A549 (cell line): ENCODE results near the gene PLIN1. TPM values are rescaled to one million over a fixed set of nuclear protein-coding genes. Genes with fewer than 3 reads are reported as not detected.

Experiments
- ATAC-seq, 2 experiments: fragments of 200-7000 bp in 1 of 2; fragments of >200 bp in 1 of 2; cut with Nextera tagmentation in 1 of 2; cut with Tn5 transposase in 1 of 2; 3 replicates each; pipeline versions ENCODE4 v1.8.0 to v1.9.1; 2018 to 2020; ENCODE audit warnings: mild to moderate bottlenecking in 1 of 2, moderate library complexity in 1 of 2
- CTCF ChIA-PET: fragments of 300-600 bp; sonication (Branson Sonifier 250); formaldehyde crosslinking; extraction: SDS; loops from one replicate; lab custom pipeline; 2021; ENCODE audit warnings: antibody characterized with exemption, inconsistent platforms; lab: Yijun Ruan, JAX
- POLR2A ChIA-PET: fragments of 350-600 bp; formaldehyde crosslinking; extraction: SDS; loops from one replicate; lab custom pipeline; 2021; ENCODE audit warnings: antibody characterized with exemption, inconsistent platforms; lab: Yijun Ruan, JAX
- DNase-seq, 2 experiments: peaks; one replicate each; pipeline versions ENCODE4 v3.0.0 to v3.0.0-alpha.2; 2011 to 2016; ENCODE audit warnings: low read depth in 1 of 2, low spot score in 1 of 2
- FAIRE-seq: peaks from 2 replicates; lab custom pipeline; 2011; peaks lifted over from hg19 to GRCh38; lab: Jason Lieb, UNC
- H3K27ac ChIP-seq, 2 experiments: fragments of >200 bp; sonication (Bioruptor Twin); formaldehyde crosslinking; 3 replicates each; pipeline ENCODE4 v1.5.1; 2016 to 2017
- H3K4me1 ChIP-seq: fragments of >200 bp; sonication (Bioruptor Twin); formaldehyde crosslinking; 3 replicates; pipeline ENCODE4 v1.6.1; 2016
- H3K4me2 ChIP-seq: fragments of >200 bp; sonication (Bioruptor Twin); formaldehyde crosslinking; 3 replicates; pipeline ENCODE4 v1.6.1; 2016
- H3K4me3 ChIP-seq: fragments of >200 bp; sonication (Bioruptor Twin); formaldehyde crosslinking; 3 replicates; pipeline ENCODE4 v1.5.1; 2016
- H3K9me3 ChIP-seq: fragments of >200 bp; sonication (Bioruptor Twin); formaldehyde crosslinking; 3 replicates; pipeline ENCODE4 v1.6.1; 2016
- BCL3 ChIP-seq: fragments of >200 bp; sonication (Bioruptor Twin); formaldehyde crosslinking; IDR thresholded peaks from 3 replicates; pipeline ENCODE4 v1.6.1; 2016
- BHLHE40 ChIP-seq: IDR thresholded peaks from 2 replicates; pipeline ENCODE4 v1.6.1; 2012; ENCODE audit warnings: low read depth, low read length, inconsistent platforms
- CBX8 ChIP-seq: fragments of 200-600 bp; sonication (generic); IDR thresholded peaks from 2 replicates; pipeline ENCODE4 v1.6.1; 2016
- CTCF ChIP-seq: fragments of >200 bp; sonication (Bioruptor Twin); formaldehyde crosslinking; IDR thresholded peaks from 3 replicates; pipeline ENCODE4 v1.5.1; 2016
- ESRRA ChIP-seq: fragments of 150-350 bp; IDR thresholded peaks from 2 replicates; pipeline ENCODE4 v1.6.1; 2014; ENCODE audit warnings: mild to moderate bottlenecking, low read length, borderline replicate concordance
- FOSB ChIP-seq: fragments of 250-450 bp; sonication (Bioruptor Pico); IDR thresholded peaks from 2 replicates; pipeline ENCODE4 v1.5.0; 2020; ENCODE audit warnings: mild to moderate bottlenecking, moderate library complexity
- FOSL2 ChIP-seq, 2 experiments: fragments of 450-650 bp in 1 of 2; fragments of >200 bp in 1 of 2; sonication (Bioruptor Twin) in 1 of 2; formaldehyde crosslinking; IDR thresholded peaks; 2 replicates each; pipeline versions ENCODE4 v1.5.0 to v1.6.1; 2016 to 2020; ENCODE audit warnings: mild to moderate bottlenecking in 1 of 2, moderate library complexity in 1 of 2
- FOXS1 ChIP-seq: fragments of 250-450 bp; sonication (Bioruptor Pico); IDR thresholded peaks from 2 replicates; pipeline ENCODE4 v1.5.0; 2020; ENCODE audit warnings: mild to moderate bottlenecking, moderate library complexity
- GATA3 ChIP-seq: IDR thresholded peaks from 2 replicates; pipeline ENCODE4 v1.6.1; 2012; ENCODE audit warnings: borderline replicate concordance
- HES2 ChIP-seq: fragments of >200 bp; sonication (Bioruptor Twin); formaldehyde crosslinking; IDR thresholded peaks from 2 replicates; pipeline ENCODE4 v1.6.1; 2016
- JUN ChIP-seq, 2 experiments: fragments of >200 bp; sonication (Bioruptor Twin); formaldehyde crosslinking; IDR thresholded peaks; 2 replicates in 1 of 2; 3 replicates in 1 of 2; pipeline ENCODE4 v1.6.1; 2016 to 2017
- KDM5A ChIP-seq: fragments of 200-600 bp; sonication (generic); IDR thresholded peaks from 2 replicates; pipeline ENCODE4 v1.6.1; 2016; ENCODE audit warnings: antibody characterized with exemption, mild to moderate bottlenecking
- MAFK ChIP-seq: fragments of 450-650 bp; IDR thresholded peaks from 2 replicates; pipeline ENCODE4 v1.6.1; 2014; ENCODE audit not compliant: partially characterized antibody
- MAX ChIP-seq: IDR thresholded peaks from 2 replicates; pipeline ENCODE4 v1.6.1; 2012
- MAZ ChIP-seq: fragments of 150-350 bp; IDR thresholded peaks from 2 replicates; pipeline ENCODE4 v1.6.1; 2014; ENCODE audit warnings: antibody characterized with exemption, low read depth, low read length, borderline replicate concordance
- NFE2L2 ChIP-seq: fragments of 150-350 bp; conservative IDR thresholded peaks from 2 replicates; pipeline ENCODE4 v1.6.1; 2014; ENCODE audit warnings: low read length
- NPAS2 ChIP-seq: fragments of 250-450 bp; sonication (Bioruptor Pico); IDR thresholded peaks from 2 replicates; pipeline ENCODE4 v1.8.0; 2022; ENCODE audit warnings: mild to moderate bottlenecking, moderate library complexity, borderline replicate concordance
- PBX3 ChIP-seq: IDR thresholded peaks from 2 replicates; pipeline ENCODE4 v1.6.1; 2012
- POLR2A ChIP-seq: IDR thresholded peaks from 2 replicates; pipeline ENCODE4 v1.6.1; 2012; ENCODE audit warnings: mild to moderate bottlenecking, low read length
- POLR2AphosphoS2 ChIP-seq: conservative IDR thresholded peaks from 2 replicates; pipeline ENCODE4 v1.6.1; 2012; ENCODE audit warnings: low read length, improper control_type of control experiment, inconsistent platforms
- RCOR1 ChIP-seq: fragments of 150-350 bp; IDR thresholded peaks from 2 replicates; pipeline ENCODE4 v1.6.1; 2014; ENCODE audit warnings: antibody characterized with exemption, low read length, low read depth
- SMC3 ChIP-seq: fragments of >200 bp; sonication (Bioruptor Twin); formaldehyde crosslinking; IDR thresholded peaks from 3 replicates; pipeline ENCODE4 v1.6.1; 2018; ENCODE audit warnings: inconsistent platforms
- WGBS: methylation state at CpG from one replicate; pipeline ENCODE4 v1.1.6; 2017; ENCODE audit errors: missing lambda C conversion rate; 5-methylcytosine and 5-hydroxymethylcytosine counted together
- polyA plus RNA-seq, 4 experiments: library from polyadenylated mRNA; depleted of rRNA in 3 of 4; stranded (reverse); fragments of >200 nt; fragmentation: RNase III in 1 of 4; extraction: RNeasy Plus Mini Kit Qiagen cat#74134 plus additional on column Dnase treatment in 1 of 4; gene quantifications; 2 replicates in 3 of 4; 3 replicates in 1 of 4; pipeline ENCODE4 v1.2.3, GENCODE V29; 2011 to 2017
- TF ChIP-seq, protein P1 (sequence below): fragments of 150-350 bp; IDR thresholded peaks from 2 replicates; pipeline ENCODE4 v1.6.1; 2014; ENCODE audit warnings: low read depth, mild to moderate bottlenecking, low read length
- TF ChIP-seq, protein P2 (sequence below): fragments of 250-450 bp; sonication (Bioruptor Pico); IDR thresholded peaks from 2 replicates; pipeline ENCODE4 v1.5.0; 2021; ENCODE audit warnings: mild to moderate bottlenecking, moderate library complexity, borderline replicate concordance

Gene PLIN1
- polyA plus RNA-seq, 2 of the 4 experiments (the other 2 are of a cell fraction), result 0.27 to 0.74 TPM

GRCh38 chr15:89653578-89653977, 25.6 kb downstream of the PLIN1 start:
- 97% methylated on average over 2 of the region's 2 CpGs for WGBS
- Histone ChIP-seq H3K27ac (no peak overlapping the region), H3K4me1 (peaks cover 4% of the 10 kb centered on the region; the same call in 1 of the 3 replicates), H3K9me3 (no peaks in the 10 kb centered on the region), H3K4me3 (no peak overlapping the region), H3K4me2 (no peak overlapping the region)
- ATAC-seq (no peak), FAIRE-seq (no peak), DNase-seq (no peak)
- POLR2A ChIA-PET, result interaction anchor here (0.7 kb wide), 1 partner anchor 240 kb away, joined by 3 read pairs; the partner anchor contains the start of gene AP3S2
- CTCF ChIA-PET, result interaction anchor here (1.6 to 1.8 kb wide), 2 partner anchors 11 to 48 kb away, joined by 3 to 5 read pairs; no protein-coding TSS in a partner anchor
- no peak for TF ChIP-seq BCL3
- no peak for TF ChIP-seq FOSL2 (IDR thresholded peaks at IDR 0.05)
- no peak for TF ChIP-seq FOSL2 (CRISPR knock-in tag; IDR thresholded peaks at IDR 0.05)
- TF ChIP-seq RCOR1, result no peak
- no peak for TF ChIP-seq ESRRA
- no peak for TF ChIP-seq NPAS2 (CRISPR knock-in tag)
- TF ChIP-seq MAFK, result no peak
- TF ChIP-seq NFE2L2, result no peak
- no peak for TF ChIP-seq CBX8
- TF ChIP-seq KDM5A, result no peak
- no peak for TF ChIP-seq SMC3
- TF ChIP-seq MAZ, result no peak
- no peak for TF ChIP-seq BHLHE40
- TF ChIP-seq MAX, result no peak
- TF ChIP-seq, protein P1, sequence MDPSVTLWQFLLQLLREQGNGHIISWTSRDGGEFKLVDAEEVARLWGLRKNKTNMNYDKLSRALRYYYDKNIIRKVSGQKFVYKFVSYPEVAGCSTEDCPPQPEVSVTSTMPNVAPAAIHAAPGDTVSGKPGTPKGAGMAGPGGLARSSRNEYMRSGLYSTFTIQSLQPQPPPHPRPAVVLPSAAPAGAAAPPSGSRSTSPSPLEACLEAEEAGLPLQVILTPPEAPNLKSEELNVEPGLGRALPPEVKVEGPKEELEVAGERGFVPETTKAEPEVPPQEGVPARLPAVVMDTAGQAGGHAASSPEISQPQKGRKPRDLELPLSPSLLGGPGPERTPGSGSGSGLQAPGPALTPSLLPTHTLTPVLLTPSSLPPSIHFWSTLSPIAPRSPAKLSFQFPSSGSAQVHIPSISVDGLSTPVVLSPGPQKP, result no peak
- TF ChIP-seq CTCF, result no peak
- TF ChIP-seq, protein P2, sequence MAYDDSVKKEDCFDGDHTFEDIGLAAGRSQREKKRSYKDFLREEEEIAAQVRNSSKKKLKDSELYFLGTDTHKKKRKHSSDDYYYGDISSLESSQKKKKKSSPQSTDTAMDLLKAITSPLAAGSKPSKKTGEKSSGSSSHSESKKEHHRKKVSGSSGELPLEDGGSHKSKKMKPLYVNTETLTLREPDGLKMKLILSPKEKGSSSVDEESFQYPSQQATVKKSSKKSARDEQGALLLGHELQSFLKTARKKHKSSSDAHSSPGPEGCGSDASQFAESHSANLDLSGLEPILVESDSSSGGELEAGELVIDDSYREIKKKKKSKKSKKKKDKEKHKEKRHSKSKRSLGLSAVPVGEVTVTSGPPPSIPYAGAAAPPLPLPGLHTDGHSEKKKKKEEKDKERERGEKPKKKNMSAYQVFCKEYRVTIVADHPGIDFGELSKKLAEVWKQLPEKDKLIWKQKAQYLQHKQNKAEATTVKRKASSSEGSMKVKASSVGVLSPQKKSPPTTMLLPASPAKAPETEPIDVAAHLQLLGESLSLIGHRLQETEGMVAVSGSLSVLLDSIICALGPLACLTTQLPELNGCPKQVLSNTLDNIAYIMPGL (CRISPR knock-in tag), result no peak
- TF ChIP-seq POLR2A, result no peak
- TF ChIP-seq GATA3, result no peak
- TF ChIP-seq FOXS1, result no peak

DNA sequence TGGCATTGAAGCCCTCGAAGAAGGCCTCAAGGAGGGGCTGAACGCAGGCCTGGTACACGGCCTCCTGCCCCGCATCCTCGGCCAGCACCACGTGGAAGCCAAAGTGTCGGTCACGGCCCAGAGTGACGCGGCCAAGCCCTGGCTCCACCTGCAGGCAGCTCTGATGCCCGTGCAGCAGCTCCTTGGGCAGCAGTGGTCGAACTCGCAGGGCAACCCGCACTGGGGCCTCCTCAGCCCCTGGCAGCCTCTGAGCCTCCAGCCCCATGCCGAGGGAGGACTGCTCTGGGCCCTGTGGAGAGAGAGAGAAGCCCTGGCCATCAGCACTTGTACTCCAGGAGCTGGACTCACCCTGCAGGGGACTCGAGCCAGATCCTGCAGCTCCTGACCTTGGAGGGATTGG, 26.5 kb downstream of the PLIN1 start:
- TF ChIP-seq FOSB (CRISPR knock-in tag), result no peak
- TF ChIP-seq JUN (IDR thresholded peaks at IDR 0.05), result no peak
- TF ChIP-seq BHLHE40, result no peak
- TF ChIP-seq, protein P2 (CRISPR knock-in tag), result no peak
- TF ChIP-seq POLR2AphosphoS2, result no peak
- no peak for TF ChIP-seq HES2
- TF ChIP-seq NFE2L2, result no peak
- no peak for TF ChIP-seq ESRRA
- TF ChIP-seq PBX3, result no peak
- 90% methylated on average over 15 of the region's 16 CpGs for WGBS
- no peak for FAIRE-seq
- ChIA-PET CTCF (interaction anchor here (1.2 to 1.9 kb wide), 5 partner anchors 10 to 294 kb away, joined by 3 to 5 read pairs (median 3); no protein-coding TSS in a partner anchor), POLR2A (interaction anchor here (0.7 kb wide), 1 partner anchor 241 kb away, joined by 3 read pairs; the partner anchor contains the start of gene AP3S2)
- Histone ChIP-seq H3K4me2 (no peak overlapping the region), H3K9me3 (no peaks in the 10 kb centered on the region), H3K4me1 (peaks cover 4% of the 10 kb centered on the region; the same call in 1 of the 3 replicates), H3K27ac (no peak overlapping the region), H3K4me3 (no peak overlapping the region)
- no peak for DNase-seq
- peak; percentile 9 to 10; a peak in 1 of 6 replicates for ATAC-seq
